ENCODE measurements around the gene GRM7. TPM values are rescaled to one million over a fixed set of nuclear protein-coding genes. Genes with fewer than 3 reads are reported as not detected.
A peak's percentile ranks its signal among the peaks of the same experiment; 100 is the strongest.

Gene GRM7
- polyA plus RNA-seq, 3 donors: not detected

GRCh38 chr3:7663771-7664170, 802.9 kb downstream of the GRM7 start:
- no peak for DNase-seq
- no peak overlapping the region for H3K9ac ChIP-seq (ENCODE audit: insufficient read depth, low read length, poor library complexity, severe bottlenecking)
- TF ChIP-seq, protein P1, sequence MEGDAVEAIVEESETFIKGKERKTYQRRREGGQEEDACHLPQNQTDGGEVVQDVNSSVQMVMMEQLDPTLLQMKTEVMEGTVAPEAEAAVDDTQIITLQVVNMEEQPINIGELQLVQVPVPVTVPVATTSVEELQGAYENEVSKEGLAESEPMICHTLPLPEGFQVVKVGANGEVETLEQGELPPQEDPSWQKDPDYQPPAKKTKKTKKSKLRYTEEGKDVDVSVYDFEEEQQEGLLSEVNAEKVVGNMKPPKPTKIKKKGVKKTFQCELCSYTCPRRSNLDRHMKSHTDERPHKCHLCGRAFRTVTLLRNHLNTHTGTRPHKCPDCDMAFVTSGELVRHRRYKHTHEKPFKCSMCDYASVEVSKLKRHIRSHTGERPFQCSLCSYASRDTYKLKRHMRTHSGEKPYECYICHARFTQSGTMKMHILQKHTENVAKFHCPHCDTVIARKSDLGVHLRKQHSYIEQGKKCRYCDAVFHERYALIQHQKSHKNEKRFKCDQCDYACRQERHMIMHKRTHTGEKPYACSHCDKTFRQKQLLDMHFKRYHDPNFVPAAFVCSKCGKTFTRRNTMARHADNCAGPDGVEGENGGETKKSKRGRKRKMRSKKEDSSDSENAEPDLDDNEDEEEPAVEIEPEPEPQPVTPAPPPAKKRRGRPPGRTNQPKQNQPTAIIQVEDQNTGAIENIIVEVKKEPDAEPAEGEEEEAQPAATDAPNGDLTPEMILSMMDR (IDR thresholded peaks at IDR 0.05): no peak
- Mint-ChIP-seq H3K27me3 (ENCODE audit: low read depth in 3 of 3) (no peaks in the 10 kb centered on the region), H3K4me3 (no peak overlapping the region), H3K36me3 (peaks cover 0 to 2% of the 10 kb centered on the region in 2 donors), H3K9me3 (peaks cover 0 to 5% (median 0%) of the 10 kb centered on the region in 7 donors), H3K4me1 (no peaks in the 10 kb centered on the region), H3K27ac (no peak overlapping the region)
- no peaks in the 10 kb centered on the region for H3K27me3 ChIP-seq (ENCODE audit: control insufficient read depth in 2 of 2, insufficient read depth in 2 of 2, low read length in 2 of 2)
- H3K79me2 ChIP-seq (ENCODE audit: insufficient read depth, low read length): no peaks in the 10 kb centered on the region
- no peaks in the 10 kb centered on the region for H3K4me1 ChIP-seq (ENCODE audit: control insufficient read depth in 1 of 2, insufficient read depth in 2 of 2, low read length in 2 of 2)
- H3K27ac ChIP-seq (ENCODE audit: low read depth in 1 of 2, low read length in 2 of 2): no peak overlapping the region
- H3K4me2 ChIP-seq (replicated peaks; ENCODE audit: extremely low read depth, low read length, poor library complexity, severe bottlenecking): no peak overlapping the region
- H4K20me1 ChIP-seq (ENCODE audit: insufficient read depth, low read length): no peaks in the 10 kb centered on the region
- no peak overlapping the region for H2AFZ ChIP-seq (ENCODE audit: insufficient read depth, low read depth, low read length, poor library complexity, severe bottlenecking)
- H3K36me3 ChIP-seq (replicated peaks in 1 of 2; ENCODE audit: control insufficient read depth in 1 of 2, insufficient read depth in 2 of 2, low read length in 2 of 2): no peaks in the 10 kb centered on the region
- intact Hi-C loops (cut with micrococcal nuclease): no loop called here
- no CpG with 5 or more reads among the region's 4 CpGs for WGBS (ENCODE audit: insufficient coverage)
- H3K4me3 ChIP-seq (replicated peaks in 1 of 3; ENCODE audit: low read depth in 2 of 3, low read length in 3 of 3): no peak overlapping the region
- no peaks in the 10 kb centered on the region for H3K9me3 ChIP-seq (replicated peaks in 1 of 2; ENCODE audit: control insufficient read depth in 1 of 2, insufficient read depth in 1 of 2, low read length in 2 of 2)

- H3K79me2 ChIP-seq (ENCODE audit: insufficient read depth, low read length): no peaks in the 10 kb centered on the region
Observed at GRCh38 chr3:7667774-7668173, 806.9 kb downstream of the GRM7 start.

More at GRCh38 chr3:7667774-7668173, 806.9 kb downstream of the GRM7 start:
- Histone ChIP-seq H2AFZ (ENCODE audit: insufficient read depth, low read depth, low read length, poor library complexity, severe bottlenecking) (no peak overlapping the region), H3K27ac (ENCODE audit: low read depth in 1 of 2, low read length in 2 of 2) (no peak overlapping the region), H3K9me3 (replicated peaks in 1 of 2; ENCODE audit: control insufficient read depth in 1 of 2, insufficient read depth in 1 of 2, low read length in 2 of 2) (no peaks in the 10 kb centered on the region), H3K4me1 (ENCODE audit: control insufficient read depth in 1 of 2, insufficient read depth in 2 of 2, low read length in 2 of 2) (peaks cover 7 to 15% of the 10 kb centered on the region in 2 donors), H4K20me1 (ENCODE audit: insufficient read depth, low read length) (no peaks in the 10 kb centered on the region), H3K27me3 (ENCODE audit: control insufficient read depth in 2 of 2, insufficient read depth in 2 of 2, low read length in 2 of 2) (no peaks in the 10 kb centered on the region), H3K4me3 (replicated peaks in 1 of 3; ENCODE audit: low read depth in 2 of 3, low read length in 3 of 3) (no peak overlapping the region), H3K9ac (ENCODE audit: insufficient read depth, low read length, poor library complexity, severe bottlenecking) (no peak overlapping the region), H3K36me3 (replicated peaks in 1 of 2; ENCODE audit: control insufficient read depth in 1 of 2, insufficient read depth in 2 of 2, low read length in 2 of 2) (no peaks in the 10 kb centered on the region), H3K4me2 (replicated peaks; ENCODE audit: extremely low read depth, low read length, poor library complexity, severe bottlenecking) (no peak overlapping the region)
- no CpG with 5 or more reads among the region's 1 CpG for WGBS (ENCODE audit: insufficient coverage)
- Mint-ChIP-seq H3K36me3 (peaks cover 0 to 2% of the 10 kb centered on the region in 2 donors), H3K27me3 (ENCODE audit: low read depth in 3 of 3) (no peaks in the 10 kb centered on the region), H3K4me1 (peaks cover 15% of the 10 kb centered on the region), H3K9me3 (peaks cover 0 to 6% (median 0%) of the 10 kb centered on the region in 7 donors), H3K4me3 (no peak overlapping the region), H3K27ac (peak overlapping the region in 1 of 7 donors; percentile 13)
- intact Hi-C loops (cut with micrococcal nuclease): no loop called here
- TF ChIP-seq, protein P1 (IDR thresholded peaks at IDR 0.05): no peak
- no peak for DNase-seq

Measured in CD14-positive monocyte (primary cell).